Measurements from ENCODE around the gene XPO6.
A peak's percentile ranks its signal among the peaks of the same experiment; 100 is the strongest.

DNA sequence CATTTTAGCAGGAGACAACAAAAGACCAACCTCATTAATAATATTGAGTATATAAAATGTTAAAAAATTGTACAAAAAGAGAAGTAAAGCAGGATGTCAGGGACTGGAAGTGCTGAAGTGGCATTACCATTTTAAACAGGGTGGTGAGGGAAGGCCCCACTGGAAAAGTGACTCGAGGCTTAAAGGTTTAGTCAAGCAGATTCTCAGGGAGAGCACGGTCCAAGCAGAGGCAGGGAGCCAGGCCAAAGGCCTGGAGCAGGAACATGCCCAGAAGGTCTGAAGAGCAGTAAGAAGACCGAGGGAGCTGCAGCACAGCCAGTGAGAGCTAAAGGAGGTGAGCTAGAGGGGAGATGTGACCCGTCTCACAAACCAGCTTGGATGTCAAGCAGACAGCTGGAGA, 7.6 kb downstream of the XPO6 start:
- TF ChIP-seq POLR2A (IDR thresholded peaks at IDR 0.05; ENCODE audit: low read depth, low read length), result no peak
- peak; percentile 19; the same call in 1 of the 2 replicates for TF ChIP-seq POLR2AphosphoS5 (IDR thresholded peaks at IDR 0.05; ENCODE audit: low read depth, low read length)
- no peak for TF ChIP-seq PAX5 (IDR thresholded peaks at IDR 0.05; ENCODE audit: insufficient read depth, low read length, severe bottlenecking)
- no peak for TF ChIP-seq TAF1 (IDR thresholded peaks at IDR 0.05; ENCODE audit: low read depth, low read length)
- no peak for TF ChIP-seq POU2F2 (IDR thresholded peaks at IDR 0.05; ENCODE audit: low read depth, low read length)
- no peak for TF ChIP-seq SPI1 (IDR thresholded peaks at IDR 0.05; ENCODE audit: low read depth, low read length)
